HEK293T (cell line): ENCODE data around the gene RRN3.

ENCODE experiments used
- BHLHE40 ChIP-seq: fragments of 450-650 bp; IDR thresholded peaks from 2 replicates; pipeline ENCODE4 v1.6.1; 2016; ENCODE audit warnings: mild to moderate bottlenecking, moderate library complexity, borderline replicate concordance
- CTBP1 ChIP-seq: fragments of 450-650 bp; IDR thresholded peaks from 2 replicates; pipeline ENCODE4 v1.6.1; 2016; ENCODE audit warnings: borderline replicate concordance
- FOXA1 ChIP-seq: fragments of 450-650 bp; IDR thresholded peaks from 2 replicates; pipeline ENCODE4 v1.6.1; 2016; ENCODE audit warnings: mild to moderate bottlenecking
- FOXM1 ChIP-seq: fragments of 450-650 bp; IDR thresholded peaks from 2 replicates; pipeline ENCODE4 v1.6.1; 2017; ENCODE audit warnings: mild to moderate bottlenecking, borderline replicate concordance
- HDGF ChIP-seq: fragments of 450-650 bp; IDR thresholded peaks from 2 replicates; pipeline ENCODE4 v1.6.1; 2017; ENCODE audit warnings: antibody characterized with exemption, borderline replicate concordance
- SUZ12 ChIP-seq: fragments of 450-650 bp; IDR thresholded peaks from 2 replicates; pipeline ENCODE4 v1.6.1; 2016; ENCODE audit warnings: mild to moderate bottlenecking
- TF ChIP-seq, protein P1 (sequence below): fragments of 450-650 bp; IDR thresholded peaks from 2 replicates; pipeline ENCODE4 v1.6.1; 2016

DNA sequence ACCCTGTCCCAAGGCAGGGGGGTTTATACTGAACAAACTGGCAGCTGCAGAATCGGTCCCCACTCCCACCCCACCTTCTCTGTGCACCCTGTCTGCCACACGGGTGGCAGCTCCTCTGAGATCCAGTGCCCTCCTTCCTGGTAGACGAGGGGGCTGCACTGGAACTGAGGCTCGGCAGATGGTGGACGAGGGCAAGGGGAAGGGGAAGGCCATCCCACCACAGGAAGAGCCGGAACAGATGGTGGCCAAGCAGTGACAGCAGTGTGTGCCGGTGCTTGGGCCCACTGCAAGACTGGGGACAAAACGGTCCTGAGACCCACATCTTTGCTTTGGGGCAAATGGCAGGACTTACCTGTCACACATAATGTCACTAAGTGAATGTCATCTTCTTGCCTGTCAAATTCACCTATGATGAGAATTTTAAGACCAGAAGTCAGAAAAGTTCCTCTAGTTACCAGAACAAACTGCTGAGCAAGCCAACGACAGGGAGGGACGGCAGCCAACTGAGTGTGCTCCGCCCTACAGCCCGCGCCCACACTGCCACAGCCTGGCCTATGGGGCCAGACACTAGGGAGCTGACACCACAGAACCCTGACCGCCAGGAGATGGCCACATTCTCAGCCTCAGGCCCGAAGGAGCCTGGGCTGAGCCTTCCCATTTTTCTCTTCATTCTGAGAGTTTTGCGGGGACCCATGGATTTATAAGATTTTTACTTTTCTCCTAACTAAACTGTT lies 52.6 kb downstream of the RRN3 start:
- no peak for TF ChIP-seq SUZ12
- TF ChIP-seq FOXM1, result no peak
- no peak for TF ChIP-seq CTBP1
- TF ChIP-seq BHLHE40, result no peak
- TF ChIP-seq, protein P1, sequence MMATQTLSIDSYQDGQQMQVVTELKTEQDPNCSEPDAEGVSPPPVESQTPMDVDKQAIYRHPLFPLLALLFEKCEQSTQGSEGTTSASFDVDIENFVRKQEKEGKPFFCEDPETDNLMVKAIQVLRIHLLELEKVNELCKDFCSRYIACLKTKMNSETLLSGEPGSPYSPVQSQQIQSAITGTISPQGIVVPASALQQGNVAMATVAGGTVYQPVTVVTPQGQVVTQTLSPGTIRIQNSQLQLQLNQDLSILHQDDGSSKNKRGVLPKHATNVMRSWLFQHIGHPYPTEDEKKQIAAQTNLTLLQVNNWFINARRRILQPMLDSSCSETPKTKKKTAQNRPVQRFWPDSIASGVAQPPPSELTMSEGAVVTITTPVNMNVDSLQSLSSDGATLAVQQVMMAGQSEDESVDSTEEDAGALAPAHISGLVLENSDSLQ, result no peak
- no peak for TF ChIP-seq HDGF
- no peak for TF ChIP-seq FOXA1
